Measurements from ENCODE around the gene IRF2. TPM values are rescaled to one million over a fixed set of nuclear protein-coding genes. Genes with fewer than 3 reads are reported as not detected.
A peak's percentile ranks its signal among the peaks of the same experiment; 100 is the strongest.

The IRF2 gene
- total RNA-seq, 1 experiment from 2014 or later, result 18.4 TPM

GRCh38 chr4:184421533-184422155, 52.7 kb downstream of the IRF2 start:
- DNase-seq (ENCODE audit: low read depth), result no peak
- in situ Hi-C loops (cut with HindIII; ENCODE audit: low pct_unique_long_range_greater_than_20kb, low sequenced_read_pairs), result no loop called here

DNA sequence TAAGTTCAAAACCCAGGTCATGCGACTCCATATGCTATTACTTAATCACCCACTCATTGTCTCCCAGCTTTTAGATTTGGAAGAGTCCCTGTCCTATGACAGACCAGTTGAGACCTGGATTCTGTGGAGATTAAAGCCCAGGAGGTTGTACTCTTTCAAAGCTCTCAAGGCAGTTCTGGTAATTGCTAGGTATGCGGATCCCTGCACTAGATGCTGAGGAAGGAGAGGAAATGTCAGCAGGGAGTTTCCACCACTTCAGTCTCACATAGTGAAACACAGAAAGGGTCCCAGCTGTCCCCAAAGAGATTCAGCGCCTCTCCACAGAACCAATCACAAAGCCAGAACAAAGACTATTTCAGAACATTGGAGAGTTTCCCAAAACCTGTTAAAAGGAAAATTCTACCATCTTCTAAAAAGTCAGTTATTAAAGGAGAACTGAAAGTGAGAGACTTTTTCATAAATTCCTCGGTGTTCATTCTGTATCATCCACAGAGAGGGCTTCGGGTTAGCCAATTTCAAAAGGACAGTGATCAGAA, 53.4 kb downstream of the IRF2 start:
- in situ Hi-C loops (cut with HindIII; ENCODE audit: low pct_unique_long_range_greater_than_20kb, low sequenced_read_pairs), result no loop called here
- no peak for DNase-seq (ENCODE audit: low read depth)

DNA sequence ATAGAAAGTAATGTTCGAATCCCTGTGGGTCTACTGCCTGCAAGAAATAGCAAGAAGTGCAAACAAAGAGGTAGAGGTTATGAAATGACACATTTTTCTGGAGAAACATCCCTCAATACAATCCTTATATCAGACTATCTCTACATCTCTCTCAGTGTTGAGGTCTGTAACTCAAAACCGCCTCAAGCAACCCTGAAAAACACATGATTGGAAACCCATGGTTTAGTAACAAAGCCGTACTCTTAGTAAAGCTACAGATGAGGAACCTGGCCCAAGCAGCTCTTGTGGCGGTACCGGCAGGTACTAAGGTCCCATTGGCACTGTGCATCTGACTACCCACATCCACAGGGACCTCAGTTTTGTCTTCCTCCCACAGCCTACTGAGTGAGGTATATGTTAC, 53.9 kb downstream of the IRF2 start:
- in situ Hi-C loops (cut with HindIII; ENCODE audit: low pct_unique_long_range_greater_than_20kb, low sequenced_read_pairs), result no loop called here

DNA sequence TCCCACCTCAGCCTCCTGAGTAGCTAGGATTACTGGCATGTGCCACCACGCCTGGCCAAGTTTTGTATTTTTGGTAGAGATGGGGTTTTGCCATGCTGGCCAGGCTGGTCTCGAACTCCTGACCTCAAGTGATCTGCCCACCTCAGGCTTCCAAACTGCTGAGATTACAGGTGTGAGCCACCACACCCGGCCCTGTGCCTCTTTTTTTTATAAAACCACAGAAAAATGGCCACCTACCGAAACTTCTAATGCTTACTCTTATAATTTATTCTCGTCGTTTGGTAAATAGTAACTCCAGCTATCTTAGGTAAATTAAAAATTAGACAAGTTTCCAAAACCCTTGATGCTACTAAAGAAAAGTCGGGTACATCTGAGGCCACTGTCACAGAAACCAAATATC, 54.4 kb downstream of the IRF2 start:
- in situ Hi-C loops (cut with HindIII; ENCODE audit: low pct_unique_long_range_greater_than_20kb, low sequenced_read_pairs), result no loop called here
- DNase-seq (ENCODE audit: low read depth), result no peak

More for the DNA sequence above, 53.9 kb downstream of the IRF2 start:
- no peak for DNase-seq (ENCODE audit: low read depth)

DNA sequence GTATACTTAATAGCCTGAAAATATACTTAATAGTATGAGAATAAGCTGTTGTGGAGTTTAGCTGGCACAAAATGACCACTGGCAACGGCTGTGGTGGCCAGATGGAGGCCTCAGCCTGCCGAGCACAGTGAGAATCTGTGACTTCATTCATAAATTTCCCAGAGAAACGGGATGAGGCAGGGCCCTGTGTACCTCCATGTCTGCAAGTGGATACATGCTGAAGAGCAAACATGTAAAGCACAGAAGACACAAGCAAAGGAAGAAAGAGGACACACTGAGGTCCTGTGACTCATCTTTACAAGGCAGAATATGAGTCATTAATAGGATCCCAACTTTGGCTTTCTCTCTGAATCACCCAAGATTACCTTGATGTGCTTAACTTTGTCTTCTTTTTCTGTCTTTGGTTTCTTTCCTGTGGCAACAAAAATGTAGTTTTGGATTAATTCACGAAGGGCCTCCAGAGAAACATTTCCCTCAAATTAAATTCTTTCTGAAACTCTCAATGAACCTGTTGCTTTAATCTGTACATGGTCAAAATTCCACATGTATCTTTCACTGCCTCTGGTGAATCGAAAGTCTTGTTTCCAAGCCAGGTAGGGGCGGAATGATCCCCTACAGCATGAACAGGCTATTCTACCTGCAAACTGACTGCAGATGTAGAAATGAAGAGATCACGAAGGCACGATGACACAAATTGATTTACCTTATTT, 56.4 kb downstream of the IRF2 start:
- DNase-seq (ENCODE audit: low read depth), result peak; percentile 64
- in situ Hi-C loops (cut with HindIII; ENCODE audit: low pct_unique_long_range_greater_than_20kb, low sequenced_read_pairs), result no loop called here

GRCh38 chr4:184416913-184417734, 57.2 kb downstream of the IRF2 start:
- DNase-seq (ENCODE audit: low read depth), result no peak
- in situ Hi-C loops (cut with HindIII; ENCODE audit: low pct_unique_long_range_greater_than_20kb, low sequenced_read_pairs), result no loop called here

- in situ Hi-C loops (cut with HindIII; ENCODE audit: low pct_unique_long_range_greater_than_20kb, low sequenced_read_pairs), result no loop called here
- no peak for DNase-seq (ENCODE audit: low read depth)
These were observed 59.3 kb downstream of the IRF2 start for GRCh38 chr4:184415071-184415470.

- in situ Hi-C loops (cut with HindIII; ENCODE audit: low pct_unique_long_range_greater_than_20kb, low sequenced_read_pairs), result no loop called here
- no peak for DNase-seq (ENCODE audit: low read depth)
These were observed 60.9 kb downstream of the IRF2 start for GRCh38 chr4:184413261-184414046.

DNA sequence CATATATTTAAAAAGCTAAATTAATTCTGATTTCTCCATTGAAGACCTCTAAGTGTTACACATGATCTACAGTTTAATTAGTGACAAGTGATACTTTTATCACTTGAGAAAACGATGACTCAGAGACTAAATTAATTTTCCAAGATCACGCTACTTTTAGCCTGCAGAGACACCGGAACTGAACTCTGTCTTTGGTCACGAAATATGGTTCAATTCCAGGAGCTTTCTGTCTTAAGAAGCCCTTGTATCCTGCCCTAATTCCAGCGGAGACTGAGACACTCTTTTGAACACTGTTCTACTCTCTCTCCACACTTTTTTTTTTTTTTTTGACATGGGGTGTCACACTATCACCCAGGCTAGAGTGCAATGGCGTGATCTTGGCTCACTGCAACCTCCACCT, 63.6 kb downstream of the IRF2 start:
- in situ Hi-C loops (cut with HindIII; ENCODE audit: low pct_unique_long_range_greater_than_20kb, low sequenced_read_pairs), result no loop called here
- DNase-seq (ENCODE audit: low read depth), result no peak

- in situ Hi-C loops (cut with HindIII; ENCODE audit: low pct_unique_long_range_greater_than_20kb, low sequenced_read_pairs), result no loop called here
- DNase-seq (ENCODE audit: low read depth), result no peak
These were observed 64.2 kb downstream of the IRF2 start for GRCh38 chr4:184409911-184410692.

GRCh38 chr4:184409502-184409901, 64.8 kb downstream of the IRF2 start:
- in situ Hi-C loops (cut with HindIII; ENCODE audit: low pct_unique_long_range_greater_than_20kb, low sequenced_read_pairs), result no loop called here
- DNase-seq (ENCODE audit: low read depth), result no peak

DNA sequence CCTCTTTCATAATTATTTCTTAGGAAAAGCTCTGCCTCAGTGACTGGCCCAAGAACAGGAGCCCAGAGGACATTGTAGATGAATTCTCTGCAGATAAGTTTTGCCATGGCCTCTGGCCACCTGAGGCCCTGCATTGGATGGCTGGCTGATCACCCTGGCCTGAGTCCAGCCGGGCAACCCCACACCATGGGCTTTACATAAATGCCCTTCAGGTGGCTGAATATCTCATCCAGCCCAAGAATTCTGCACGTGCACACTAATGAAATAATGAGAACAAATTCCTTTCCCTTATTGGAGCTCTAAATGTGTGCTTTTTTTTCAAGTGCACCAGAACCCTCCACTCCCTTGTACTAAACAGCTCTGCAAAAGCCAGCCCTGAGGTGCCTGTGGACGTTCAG, 65.7 kb downstream of the IRF2 start:
- no peak for DNase-seq (ENCODE audit: low read depth)
- in situ Hi-C loops (cut with HindIII; ENCODE audit: low pct_unique_long_range_greater_than_20kb, low sequenced_read_pairs), result no loop called here

GRCh38 chr4:184408021-184408683, 66.2 kb downstream of the IRF2 start:
- no peak for DNase-seq (ENCODE audit: low read depth)
- in situ Hi-C loops (cut with HindIII; ENCODE audit: low pct_unique_long_range_greater_than_20kb, low sequenced_read_pairs), result no loop called here

GRCh38 chr4:184406958-184407391, 67.4 kb downstream of the IRF2 start:
- in situ Hi-C loops (cut with HindIII; ENCODE audit: low pct_unique_long_range_greater_than_20kb, low sequenced_read_pairs), result no loop called here
- no peak for DNase-seq (ENCODE audit: low read depth)

GRCh38 chr4:184404047-184404446, 70.3 kb downstream of the IRF2 start:
- in situ Hi-C loops (cut with HindIII; ENCODE audit: low pct_unique_long_range_greater_than_20kb, low sequenced_read_pairs), result no loop called here
- no peak for DNase-seq (ENCODE audit: low read depth)

DNA sequence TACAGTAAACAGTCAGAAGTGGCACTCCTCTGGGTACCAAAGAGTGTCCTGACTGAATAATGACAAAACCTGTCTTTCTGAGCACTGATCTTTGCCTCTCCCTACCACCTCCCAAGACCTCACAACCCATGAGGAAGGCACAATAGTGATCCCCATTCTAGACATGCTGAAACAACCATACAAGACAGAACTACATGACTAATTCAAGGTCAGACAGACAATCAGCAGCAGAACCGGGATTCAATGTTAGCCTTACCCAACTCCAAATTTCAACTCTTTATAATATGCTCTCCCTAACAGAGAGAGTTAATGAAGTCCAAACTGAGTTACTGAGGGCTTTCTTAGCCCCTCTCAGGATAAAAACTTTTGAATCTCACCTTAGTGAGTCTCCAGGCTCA, 71.0 kb downstream of the IRF2 start:
- DNase-seq (ENCODE audit: low read depth), result no peak
- in situ Hi-C loops (cut with HindIII; ENCODE audit: low pct_unique_long_range_greater_than_20kb, low sequenced_read_pairs), result no loop called here

- in situ Hi-C loops (cut with HindIII; ENCODE audit: low pct_unique_long_range_greater_than_20kb, low sequenced_read_pairs), result no loop called here
These were observed 71.5 kb downstream of the IRF2 start for GRCh38 chr4:184402740-184403383.

More at GRCh38 chr4:184402740-184403383, 71.5 kb downstream of the IRF2 start:
- DNase-seq (ENCODE audit: low read depth), result no peak
